ENCODE results near the gene CCT8L2.
"Not testable (repeated sequence)": the region's sequence is repeated elsewhere in the genome, so short reads cannot be mapped to it uniquely, and the experiment has no call there.

DNA sequence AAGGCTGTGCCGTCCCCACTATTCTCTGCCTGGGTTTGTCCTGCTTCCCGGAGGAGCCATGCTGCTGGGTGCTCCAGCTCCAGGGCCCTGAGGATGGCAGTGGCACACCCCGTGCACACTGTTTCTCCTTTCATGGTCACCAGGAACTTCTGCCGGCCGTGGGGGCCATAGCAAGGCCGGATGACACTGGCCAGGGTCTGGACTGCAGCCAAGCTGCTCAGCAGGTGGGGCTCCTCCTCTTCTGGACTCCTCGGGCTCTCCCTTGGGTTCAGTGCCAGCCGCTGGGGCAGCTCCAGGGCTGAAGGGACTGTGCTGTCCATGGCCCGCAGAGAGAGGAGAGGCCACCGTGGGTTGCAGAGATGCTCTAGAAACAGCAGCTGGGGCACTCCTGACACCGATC lies 379 bp downstream of the CCT8L2 start:
- not testable (repeated sequence) for TF ChIP-seq EZH2 (IDR thresholded peaks at IDR 0.05); POLR2AphosphoS5 (IDR thresholded peaks at IDR 0.05; ENCODE audit: borderline replicate concordance, low read depth, low read length)

Measured in SK-N-MC (cell line).